HG02870 (cell line): ENCODE measurements around the gene FAM171A2.

Experiments used
- ATAC-seq: cut with Tn5 transposase; IDR thresholded peaks from one replicate; pipeline ENCODE4 v1.9.1; 2021; ENCODE audit warnings: mild to moderate bottlenecking, moderate library complexity; ENCODE audit not compliant: unreplicated experiment

The FAM171A2 gene

GRCh38 chr17:44362459-44362948 lies 1.1 kb downstream of the FAM171A2 start:
- ATAC-seq = no peak

- no peak for ATAC-seq
These were observed 2.1 kb downstream of the FAM171A2 start for GRCh38 chr17:44361292-44362260.

GRCh38 chr17:44360826-44361225 lies 2.8 kb downstream of the FAM171A2 start:
- no peak for ATAC-seq

- ATAC-seq = no peak
These were observed 3.5 kb downstream of the FAM171A2 start for GRCh38 chr17:44360144-44360533.

- no peak for ATAC-seq
These were observed 4.1 kb downstream of the FAM171A2 start for GRCh38 chr17:44359458-44360143.

GRCh38 chr17:44359006-44359405 lies 4.6 kb downstream of the FAM171A2 start:
- ATAC-seq = no peak

GRCh38 chr17:44358066-44358465 lies 5.6 kb downstream of the FAM171A2 start:
- no peak for ATAC-seq

- no peak for ATAC-seq
These were observed 7.4 kb downstream of the FAM171A2 start for GRCh38 chr17:44356241-44356640.

- no peak for ATAC-seq
These were observed 8.0 kb downstream of the FAM171A2 start for GRCh38 chr17:44355642-44356099.

- ATAC-seq = no peak
These were observed 8.8 kb downstream of the FAM171A2 start for GRCh38 chr17:44354582-44355561.

- ATAC-seq = no peak
These were observed 9.9 kb downstream of the FAM171A2 start for GRCh38 chr17:44353672-44354331.

GRCh38 chr17:44352828-44353671 lies 10.6 kb downstream of the FAM171A2 start:
- ATAC-seq = no peak

GRCh38 chr17:44351961-44352827 lies 11.5 kb downstream of the FAM171A2 start:
- no peak for ATAC-seq

GRCh38 chr17:44351464-44351863 lies 12.2 kb downstream of the FAM171A2 start:
- no peak for ATAC-seq

GRCh38 chr17:44350733-44351226 lies 12.9 kb downstream of the FAM171A2 start:
- no peak for ATAC-seq

- no peak for ATAC-seq
These were observed 14.0 kb downstream of the FAM171A2 start for GRCh38 chr17:44349553-44350070.

- no peak for ATAC-seq
These were observed 14.7 kb downstream of the FAM171A2 start for GRCh38 chr17:44348988-44349364.
